HepG2 (cell line): ENCODE results near the gene UBE2O.
"Not testable (repeated sequence)": the region's sequence is repeated elsewhere in the genome, so short reads cannot be mapped to it uniquely, and the experiment has no call there.

Experiments used
- CHD4 ChIP-seq: fragments of 200-600 bp; sonication (generic); IDR thresholded peaks from 2 replicates; pipeline ENCODE4 v1.7.0; 2017; ENCODE audit warnings: mild to moderate bottlenecking, low read length, borderline replicate concordance
- ETV6 ChIP-seq: sonication (generic); formaldehyde crosslinking; conservative IDR thresholded peaks from 2 replicates; pipeline ENCODE4 v1.4.0; 2020; ENCODE audit warnings: missing genetic modification reagents
- MYC ChIP-seq: sonication (generic); formaldehyde crosslinking; IDR thresholded peaks from 2 replicates; pipeline ENCODE4 v1.9.0; 2021; ENCODE audit warnings: missing genetic modification reagents, borderline replicate concordance
- POLR2A ChIP-seq, 2 experiments: IDR thresholded peaks; 2 replicates each; pipeline ENCODE4 v1.6.1; 2011; ENCODE audit warnings: low read depth in 2 of 2, low read length in 2 of 2, mild to moderate bottlenecking in 1 of 2, moderate library complexity in 1 of 2; ENCODE audit not compliant: insufficient read depth in 1 of 2
- SP1 ChIP-seq, 2 experiments: fragments of 450-650 bp in 1 of 2; sonication (generic) in 1 of 2; formaldehyde crosslinking in 1 of 2; IDR thresholded peaks; 2 replicates each; pipeline versions ENCODE4 v1.4.0 to v1.6.1; 2016 to 2020; ENCODE audit warnings: missing genetic modification reagents in 1 of 2
- TCF12 ChIP-seq, 2 experiments: fragments of 450-650 bp in 1 of 2; sonication (generic) in 1 of 2; formaldehyde crosslinking in 1 of 2; IDR thresholded peaks; 2 replicates each; pipeline versions ENCODE4 v1.6.1 to v1.8.0; 2017 to 2022; ENCODE audit warnings: antibody characterized with exemption in 1 of 2, mild to moderate bottlenecking in 1 of 2, missing genetic modification reagents in 1 of 2, moderate library complexity in 1 of 2
- ZBTB20 ChIP-seq: sonication (generic); formaldehyde crosslinking; IDR thresholded peaks from 2 replicates; pipeline ENCODE4 v1.8.1; 2023; ENCODE audit warnings: missing genetic modification reagents, low read depth, mild to moderate bottlenecking, borderline replicate concordance
- ZNF101 ChIP-seq: sonication (generic); formaldehyde crosslinking; IDR thresholded peaks from 2 replicates; pipeline ENCODE4 v1.4.0; 2020; ENCODE audit warnings: mild to moderate bottlenecking, low read depth, missing genetic modification reagents, borderline replicate concordance
- ZNF12 ChIP-seq: sonication (generic); formaldehyde crosslinking; IDR thresholded peaks from 2 replicates; pipeline ENCODE4 v1.5.0; 2020; ENCODE audit warnings: missing genetic modification reagents

DNA sequence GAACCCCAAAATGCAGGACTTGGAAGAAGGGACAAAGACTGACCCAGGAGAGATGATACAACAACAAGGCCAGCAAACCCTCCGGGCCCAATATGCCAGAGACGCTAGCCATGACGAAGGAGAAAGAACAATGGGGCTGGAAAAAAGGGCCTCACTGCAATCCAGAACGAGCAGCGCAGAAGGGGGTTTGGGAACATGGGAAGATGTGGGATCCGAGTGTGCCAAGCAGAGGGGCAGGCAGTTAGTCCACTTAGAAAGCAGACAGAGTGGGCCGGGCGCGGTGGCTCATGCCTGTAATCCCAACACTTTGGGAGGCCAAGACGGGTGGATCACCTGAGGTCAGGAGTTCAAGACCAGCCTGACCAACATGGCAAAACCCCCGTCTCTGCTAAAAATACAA is 106.0 kb downstream of the UBE2O start:
- not testable (repeated sequence) for TF ChIP-seq CHD4; ZNF101 (CRISPR knock-in tag); ETV6 (CRISPR knock-in tag); TCF12 (IDR thresholded peaks at IDR 0.05); TCF12 (CRISPR knock-in tag; IDR thresholded peaks at IDR 0.05); MYC; ZBTB20 (CRISPR knock-in tag); POLR2A (IDR thresholded peaks at IDR 0.05; ENCODE audit: insufficient read depth in 1 of 2, low read depth in 2 of 2, low read length in 2 of 2); ZNF12 (CRISPR knock-in tag); SP1 (IDR thresholded peaks at IDR 0.05); SP1 (CRISPR knock-in tag; IDR thresholded peaks at IDR 0.05)
